KOPT-K1 (cell line): ENCODE measurements around the gene LUC7L.
"Not testable (repeated sequence)": the region's sequence is repeated elsewhere in the genome, so short reads cannot be mapped to it uniquely, and the experiment has no call there.

Experiments
- H3K27ac ChIP-seq: fragments of 200-600 bp; sonication (generic); 2 replicates; pipeline ENCODE4 v1.5.1; 2016; ENCODE audit warnings: antibody characterized with exemption, mild to moderate bottlenecking, low read depth, low read length; ENCODE audit not compliant: poor library complexity, severe bottlenecking
- H3K36me3 ChIP-seq: fragments of 200-600 bp; sonication (generic); 2 replicates; pipeline ENCODE4 v1.5.1; 2017; ENCODE audit warnings: antibody characterized with exemption, mild to moderate bottlenecking, low read length, moderate library complexity; ENCODE audit not compliant: insufficient read depth
- H3K9me3 ChIP-seq: fragments of 200-600 bp; sonication (generic); 2 replicates; pipeline ENCODE4 v1.5.1; 2017; ENCODE audit warnings: antibody characterized with exemption, low read length, mild to moderate bottlenecking; ENCODE audit not compliant: insufficient read depth, poor library complexity, severe bottlenecking

LUC7L gene

GRCh38 chr16:181565-182021, 47.7 kb downstream of the LUC7L start:
- H3K27ac ChIP-seq: no peak overlapping the region
- H3K9me3 ChIP-seq: no peaks in the 10 kb centered on the region
- peaks cover 33% of the 10 kb centered on the region for H3K36me3 ChIP-seq

- Histone ChIP-seq H3K27ac (no peak overlapping the region), H3K36me3 (peaks cover 32% of the 10 kb centered on the region), H3K9me3 (no peaks in the 10 kb centered on the region)
Observed at GRCh38 chr16:180681-181564, 48.3 kb downstream of the LUC7L start.

- H3K36me3 ChIP-seq: peaks cover 25% of the 10 kb centered on the region
- no peak within 1 kb of the TSS for H3K27ac ChIP-seq
- no peaks in the 10 kb centered on the region for H3K9me3 ChIP-seq
Observed at GRCh38 chr16:180101-180675, 49.1 kb downstream of the LUC7L start, which contains the start of gene HBQ1. TSS of gene HBQ1 (plus strand) at chr16:180459. CDS start at chr16:180487, 28 bp downstream.

- Histone ChIP-seq H3K36me3 (peaks cover 18% of the 10 kb centered on the region), H3K27ac (no peak overlapping the region), H3K9me3 (no peaks in the 10 kb centered on the region)
Observed at GRCh38 chr16:179211-180092, 49.8 kb downstream of the LUC7L start.

GRCh38 chr16:178668-179015, 50.6 kb downstream of the LUC7L start:
- Histone ChIP-seq H3K9me3 (no peaks in the 10 kb centered on the region), H3K36me3 (peaks cover 10% of the 10 kb centered on the region; the same call in 1 of the 2 replicates), H3K27ac (no peak overlapping the region)

GRCh38 chr16:177981-178667, 51.1 kb downstream of the LUC7L start:
- Histone ChIP-seq H3K27ac (no peak overlapping the region), H3K36me3 (peaks cover 5% of the 10 kb centered on the region; the same call in 1 of the 2 replicates), H3K9me3 (no peaks in the 10 kb centered on the region)

GRCh38 chr16:177394-177822, 51.8 kb downstream of the LUC7L start:
- Histone ChIP-seq H3K27ac (no peak overlapping the region), H3K9me3 (no peaks in the 10 kb centered on the region), H3K36me3 (no peaks in the 10 kb centered on the region)

GRCh38 chr16:176477-177382, 52.5 kb downstream of the LUC7L start, which contains the start of gene HBA1:
TSS of gene HBA1 (plus strand) at chr16:176680. CDS start at chr16:176717, 37 bp downstream.
- not testable (repeated sequence) for H3K36me3 ChIP-seq, H3K9me3 ChIP-seq, H3K27ac ChIP-seq

GRCh38 chr16:176006-176405, 53.2 kb downstream of the LUC7L start:
- H3K27ac ChIP-seq, H3K36me3 ChIP-seq: not testable (repeated sequence)

GRCh38 chr16:175011-175949, 54.0 kb downstream of the LUC7L start:
- Histone ChIP-seq H3K36me3 (no peaks in the 10 kb centered on the region), H3K9me3 (no peaks in the 10 kb centered on the region), H3K27ac (no peak overlapping the region)

More at GRCh38 chr16:176006-176405, 53.2 kb downstream of the LUC7L start:
- not testable (repeated sequence) for H3K9me3 ChIP-seq

GRCh38 chr16:173928-174769, 55.1 kb downstream of the LUC7L start:
- H3K9me3 ChIP-seq, H3K27ac ChIP-seq, H3K36me3 ChIP-seq: not testable (repeated sequence)

GRCh38 chr16:173211-173854, 55.9 kb downstream of the LUC7L start:
- H3K36me3 ChIP-seq, H3K27ac ChIP-seq, H3K9me3 ChIP-seq: not testable (repeated sequence)
